ENCODE measurements around the gene C6orf136. TPM values are rescaled to one million over a fixed set of nuclear protein-coding genes. Genes with fewer than 3 reads are reported as not detected.
A peak's percentile ranks its signal among the peaks of the same experiment; 100 is the strongest.

C6orf136 gene
- total and polyA plus RNA-seq, 12 donors = 39.8 to 134 (median 53.3) TPM

DNA sequence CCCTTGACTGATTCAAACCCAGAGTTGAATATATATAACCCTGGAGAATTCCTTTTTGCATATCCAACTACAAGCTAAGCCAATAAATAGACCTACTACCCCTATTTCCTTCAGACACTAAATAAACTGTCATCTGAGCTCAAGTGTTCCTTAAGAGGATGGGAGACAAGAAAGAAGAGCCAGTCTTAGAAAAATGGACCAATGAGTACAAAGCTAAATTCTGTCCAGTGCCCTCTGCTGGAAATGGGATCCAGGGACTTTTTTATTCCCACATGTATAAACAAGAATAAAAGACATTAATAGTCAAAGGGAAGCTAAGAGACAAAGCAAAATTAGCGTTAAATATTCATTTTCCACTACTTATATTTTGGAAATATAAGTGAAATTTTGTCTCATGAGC, 34.7 kb upstream of the C6orf136 start:
- Histone ChIP-seq H3K4me3 (no peak overlapping the region), H3K27me3 (no peaks in the 10 kb centered on the region), H3K27ac (peak overlapping the region in 4 of 10 donors; percentile 21 to 98 (median 89)), H3K4me1 (peaks cover 6 to 60% (median 54%) of the 10 kb centered on the region in 9 donors), H3K36me3 (peaks cover 6 to 63% (median 32%) of the 10 kb centered on the region in 9 donors), H3K9me3 (no peaks in the 10 kb centered on the region)
- intact Hi-C loops (cut with DNase I) = no loop called here
- WGBS, 2 donors = 63 to 66% methylated on average over 1 of the region's 1 CpG
- TF ChIP-seq, protein P1, sequence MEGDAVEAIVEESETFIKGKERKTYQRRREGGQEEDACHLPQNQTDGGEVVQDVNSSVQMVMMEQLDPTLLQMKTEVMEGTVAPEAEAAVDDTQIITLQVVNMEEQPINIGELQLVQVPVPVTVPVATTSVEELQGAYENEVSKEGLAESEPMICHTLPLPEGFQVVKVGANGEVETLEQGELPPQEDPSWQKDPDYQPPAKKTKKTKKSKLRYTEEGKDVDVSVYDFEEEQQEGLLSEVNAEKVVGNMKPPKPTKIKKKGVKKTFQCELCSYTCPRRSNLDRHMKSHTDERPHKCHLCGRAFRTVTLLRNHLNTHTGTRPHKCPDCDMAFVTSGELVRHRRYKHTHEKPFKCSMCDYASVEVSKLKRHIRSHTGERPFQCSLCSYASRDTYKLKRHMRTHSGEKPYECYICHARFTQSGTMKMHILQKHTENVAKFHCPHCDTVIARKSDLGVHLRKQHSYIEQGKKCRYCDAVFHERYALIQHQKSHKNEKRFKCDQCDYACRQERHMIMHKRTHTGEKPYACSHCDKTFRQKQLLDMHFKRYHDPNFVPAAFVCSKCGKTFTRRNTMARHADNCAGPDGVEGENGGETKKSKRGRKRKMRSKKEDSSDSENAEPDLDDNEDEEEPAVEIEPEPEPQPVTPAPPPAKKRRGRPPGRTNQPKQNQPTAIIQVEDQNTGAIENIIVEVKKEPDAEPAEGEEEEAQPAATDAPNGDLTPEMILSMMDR (IDR thresholded peaks at IDR 0.05) = peak in 5 of 9 donors; percentile 25 to 47 (median 35)
- DNase-seq (no peak), ATAC-seq (no peak)

DNA sequence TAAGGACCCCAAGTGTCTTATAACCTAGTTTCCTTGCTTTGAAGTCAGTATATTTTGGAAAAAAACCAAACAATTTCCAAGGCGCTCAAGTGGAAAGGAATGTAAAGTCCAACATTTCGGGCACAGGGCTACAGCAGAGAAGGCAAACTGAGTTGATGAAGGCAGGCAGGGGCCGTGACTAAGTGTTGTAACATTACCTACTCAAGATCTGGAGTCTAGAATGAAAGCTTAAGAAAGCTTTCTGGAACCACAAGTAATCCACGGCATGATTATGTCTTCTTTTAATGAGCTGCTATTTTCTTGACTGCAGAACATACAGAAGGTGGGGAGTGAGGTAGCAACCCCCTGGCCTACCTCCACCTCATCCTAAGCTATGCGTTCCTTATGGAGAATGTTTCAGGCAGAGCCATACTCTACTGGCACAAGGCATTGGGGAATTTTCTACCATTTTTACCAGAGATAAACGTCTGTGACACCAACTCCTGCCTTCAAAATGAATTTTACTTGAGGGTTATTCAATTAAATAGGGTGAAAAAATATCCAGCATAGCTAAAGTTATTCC, 34.2 kb upstream of the C6orf136 start:
- TF ChIP-seq, protein P1 (IDR thresholded peaks at IDR 0.05) = no peak
- ATAC-seq (no peak), DNase-seq (no peak)
- intact Hi-C loops (cut with DNase I) = no loop called here
- Histone ChIP-seq H3K9me3 (no peaks in the 10 kb centered on the region), H3K4me3 (no peak overlapping the region), H3K27ac (peak overlapping the region in 6 of 10 donors; percentile 21 to 98 (median 72)), H3K36me3 (peaks cover 5 to 58% (median 27%) of the 10 kb centered on the region in 9 donors), H3K4me1 (peaks cover 6 to 59% (median 54%) of the 10 kb centered on the region in 9 donors), H3K27me3 (no peaks in the 10 kb centered on the region)
- WGBS, 2 donors = 63 to 68% methylated on average over 6 of the region's 6 CpGs

GRCh38 chr6:30613251-30614043, 33.5 kb upstream of the C6orf136 start:
- no peak for ATAC-seq
- Histone ChIP-seq H3K36me3 (peaks cover 4 to 51% (median 20%) of the 10 kb centered on the region in 9 donors), H3K27ac (peak overlapping the region in 8 of 10 donors; percentile 21 to 98 (median 93)), H3K27me3 (no peaks in the 10 kb centered on the region), H3K4me1 (peaks cover 7 to 63% (median 57%) of the 10 kb centered on the region in 9 donors), H3K4me3 (peak overlapping the region in 6 of 10 donors; percentile 71 to 94 (median 88)), H3K9me3 (no peaks in the 10 kb centered on the region)
- TF ChIP-seq, protein P1 (IDR thresholded peaks at IDR 0.05) = no peak
- intact Hi-C loops (cut with DNase I) = no loop called here
- DNase-seq = no peak

GRCh38 chr6:30614044-30614842, 32.7 kb upstream of the C6orf136 start:
- Histone ChIP-seq H3K4me3 (peak overlapping the region; percentile 8 to 94 (median 76)), H3K36me3 (peaks cover 4 to 45% (median 12%) of the 10 kb centered on the region in 9 donors), H3K9me3 (no peaks in the 10 kb centered on the region), H3K27ac (peak overlapping the region; percentile 59 to 98 (median 93)), H3K27me3 (no peaks in the 10 kb centered on the region), H3K4me1 (peaks cover 14 to 67% (median 63%) of the 10 kb centered on the region in 9 donors)
- WGBS, 2 donors = 23 to 25% methylated on average over 8 of the region's 8 CpGs
- TF ChIP-seq, protein P1 (IDR thresholded peaks at IDR 0.05) = no peak
- intact Hi-C loops (cut with DNase I) = no loop called here
- ATAC-seq = no peak
- no peak for DNase-seq

Data from heart right ventricle (tissue), 16 donors.